Subcutaneous adipose tissue (tissue), 4 donors: Measurements from ENCODE around the gene PEX6. TPM values are rescaled to one million over a fixed set of nuclear protein-coding genes. Genes with fewer than 3 reads are reported as not detected.

ENCODE experiments used
- CTCF ChIP-seq: fragments of 450-650 bp; IDR thresholded peaks from one replicate; pipeline ENCODE4 v1.5.1; 2016; ENCODE audit warnings: low read depth, mild to moderate bottlenecking, control low read depth, antibody characterized with exemption, moderate library complexity
- total RNA-seq, 4 donors: library from RNA; depleted of rRNA; stranded (reverse); fragments of >200 nt; gene quantifications; one replicate each; pipeline ENCODE4 v1.1.0, GENCODE V29; 2016

PEX6 gene, protein sequence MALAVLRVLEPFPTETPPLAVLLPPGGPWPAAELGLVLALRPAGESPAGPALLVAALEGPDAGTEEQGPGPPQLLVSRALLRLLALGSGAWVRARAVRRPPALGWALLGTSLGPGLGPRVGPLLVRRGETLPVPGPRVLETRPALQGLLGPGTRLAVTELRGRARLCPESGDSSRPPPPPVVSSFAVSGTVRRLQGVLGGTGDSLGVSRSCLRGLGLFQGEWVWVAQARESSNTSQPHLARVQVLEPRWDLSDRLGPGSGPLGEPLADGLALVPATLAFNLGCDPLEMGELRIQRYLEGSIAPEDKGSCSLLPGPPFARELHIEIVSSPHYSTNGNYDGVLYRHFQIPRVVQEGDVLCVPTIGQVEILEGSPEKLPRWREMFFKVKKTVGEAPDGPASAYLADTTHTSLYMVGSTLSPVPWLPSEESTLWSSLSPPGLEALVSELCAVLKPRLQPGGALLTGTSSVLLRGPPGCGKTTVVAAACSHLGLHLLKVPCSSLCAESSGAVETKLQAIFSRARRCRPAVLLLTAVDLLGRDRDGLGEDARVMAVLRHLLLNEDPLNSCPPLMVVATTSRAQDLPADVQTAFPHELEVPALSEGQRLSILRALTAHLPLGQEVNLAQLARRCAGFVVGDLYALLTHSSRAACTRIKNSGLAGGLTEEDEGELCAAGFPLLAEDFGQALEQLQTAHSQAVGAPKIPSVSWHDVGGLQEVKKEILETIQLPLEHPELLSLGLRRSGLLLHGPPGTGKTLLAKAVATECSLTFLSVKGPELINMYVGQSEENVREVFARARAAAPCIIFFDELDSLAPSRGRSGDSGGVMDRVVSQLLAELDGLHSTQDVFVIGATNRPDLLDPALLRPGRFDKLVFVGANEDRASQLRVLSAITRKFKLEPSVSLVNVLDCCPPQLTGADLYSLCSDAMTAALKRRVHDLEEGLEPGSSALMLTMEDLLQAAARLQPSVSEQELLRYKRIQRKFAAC
- total RNA-seq, result 10 to 100 TPM in 3 of 4 donors, 1 to 10 TPM in 1; 6.0 to 30.9 (median 14.0) TPM

DNA sequence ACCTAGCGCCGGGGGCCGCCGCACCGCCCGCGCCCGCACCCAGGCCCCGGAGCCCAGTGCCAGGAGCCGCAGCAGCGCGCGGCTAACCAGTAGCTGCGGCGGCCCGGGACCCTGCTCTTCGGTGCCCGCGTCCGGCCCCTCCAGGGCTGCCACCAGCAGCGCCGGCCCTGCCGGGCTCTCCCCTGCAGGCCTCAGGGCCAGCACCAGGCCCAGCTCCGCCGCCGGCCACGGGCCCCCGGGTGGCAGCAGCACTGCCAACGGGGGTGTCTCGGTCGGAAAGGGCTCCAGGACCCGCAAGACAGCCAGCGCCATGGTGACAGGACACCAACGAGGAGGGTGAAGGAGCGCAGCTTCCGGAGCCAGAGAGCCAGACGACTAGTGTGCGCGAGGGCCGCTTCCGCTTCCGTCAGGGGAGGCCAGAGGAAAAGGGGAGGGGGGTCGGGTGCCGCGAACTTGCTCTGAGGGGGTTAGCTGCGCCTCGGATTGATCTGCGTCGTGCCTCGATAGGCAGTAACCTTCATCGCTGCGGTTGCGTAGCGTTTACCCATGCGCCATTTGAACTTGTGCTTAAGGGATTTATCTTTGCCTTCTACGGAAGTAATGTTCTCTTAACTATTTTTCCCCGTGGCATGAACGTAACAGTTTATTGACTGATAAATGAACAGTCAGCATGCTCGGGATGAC, at the start of gene PEX6:
Gene PEX6 (minus strand): TSS at position 343 of the 684 bp plus-strand sequence. CDS start 31 bp downstream, at position 312.
- TF ChIP-seq CTCF, result no peak

GRCh38 chr6:43026365-43026764, 47.4 kb upstream of the PEX6 start:
- no peak for TF ChIP-seq CTCF

DNA sequence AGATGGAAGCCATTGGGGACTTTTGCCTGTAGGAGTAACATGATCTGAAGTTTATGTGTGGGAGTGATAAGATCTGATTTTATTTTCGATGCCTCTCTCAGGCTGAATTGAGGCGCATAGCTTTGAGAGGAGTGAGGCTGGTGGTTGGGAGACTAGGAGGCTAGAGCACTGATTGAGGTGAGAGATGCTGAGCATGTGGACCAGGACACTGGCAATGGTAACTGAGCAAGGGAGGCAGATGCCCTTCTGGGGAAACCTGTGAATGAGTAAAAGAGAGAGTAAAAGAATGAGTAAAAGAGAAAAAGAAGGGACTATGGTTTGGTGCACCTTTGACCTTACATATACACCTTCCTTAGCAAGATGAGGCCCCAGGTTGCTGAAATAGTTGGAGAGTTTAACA, 45.5 kb upstream of the PEX6 start:
- TF ChIP-seq CTCF, result no peak

DNA sequence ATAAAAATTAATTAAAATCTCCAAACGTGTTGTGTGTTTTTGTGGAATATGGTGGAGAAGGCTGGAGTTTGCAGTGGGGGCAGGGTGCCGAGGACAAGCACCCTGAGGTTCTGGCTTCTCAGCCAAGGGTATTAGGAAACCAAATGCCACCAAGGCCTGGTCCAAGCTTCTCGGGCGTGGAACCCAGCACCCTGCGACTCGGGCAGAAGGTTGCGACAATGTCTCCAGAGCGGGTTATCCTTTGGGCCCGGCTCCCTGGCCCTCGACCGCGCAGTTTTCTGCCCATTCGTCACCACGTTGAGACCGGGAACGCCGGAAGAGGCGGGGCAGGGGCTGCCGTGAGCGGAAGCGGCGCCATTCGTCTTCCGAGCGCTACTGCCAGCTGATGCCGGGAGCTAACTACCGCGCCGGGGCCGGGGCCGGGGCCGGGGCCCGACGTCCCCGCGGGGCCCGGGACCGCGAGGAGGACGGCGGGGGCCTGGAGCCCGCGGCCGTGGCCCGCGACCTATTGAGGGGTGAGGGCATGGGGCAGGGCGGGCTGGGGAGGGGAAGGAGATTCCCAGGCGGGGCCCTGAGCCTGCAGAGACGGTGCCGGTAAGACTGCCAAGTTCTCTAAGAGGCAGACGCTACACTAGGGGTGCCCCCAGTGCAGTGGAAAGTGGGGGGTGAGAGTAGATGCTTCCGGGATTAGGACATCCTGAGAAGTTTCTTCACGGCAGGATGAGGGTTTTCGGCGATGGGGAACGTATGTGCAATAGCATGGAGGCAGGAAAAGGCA, 42.5 kb upstream of the PEX6 start, which contains the start of gene RRP36:
Gene RRP36 (plus strand): TSS at position 354 of the 778 bp plus-strand sequence. CDS start 32 bp downstream, at position 386.
- TF ChIP-seq CTCF, result no peak

- TF ChIP-seq CTCF, result no peak
Measured at GRCh38 chr6:43020847-43021246, 41.9 kb upstream of the PEX6 start.

DNA sequence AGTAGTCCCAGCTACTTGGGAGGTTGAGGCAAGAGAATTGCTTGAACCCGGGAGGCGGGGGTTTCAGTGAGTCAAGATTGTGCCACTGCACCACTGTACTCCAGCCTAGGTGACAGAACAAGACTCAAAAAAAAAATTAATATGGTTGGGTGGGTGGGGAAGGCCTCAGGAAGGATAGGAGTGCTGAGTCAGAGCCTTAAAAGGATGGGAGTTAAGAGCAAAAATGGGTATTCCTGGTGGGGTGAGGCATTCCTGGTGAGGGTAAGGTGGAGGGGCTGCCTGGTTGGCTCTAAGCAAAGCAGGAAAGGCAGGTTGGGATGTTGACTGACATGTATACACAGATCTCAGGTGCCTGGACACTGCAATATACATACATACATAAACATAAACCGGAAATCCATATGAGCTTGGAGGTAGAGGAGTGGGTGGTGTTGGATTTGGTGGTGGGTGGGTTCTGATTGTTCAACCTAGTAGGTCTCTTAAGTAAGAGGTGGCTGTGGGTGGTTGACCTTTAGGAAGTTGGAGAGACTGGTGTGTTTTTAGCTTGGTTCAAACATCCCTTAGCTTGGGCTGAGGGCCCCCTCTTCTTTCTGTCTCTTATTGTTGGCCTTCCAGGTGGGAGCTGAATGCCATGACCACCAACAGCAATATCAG, 41.2 kb upstream of the PEX6 start:
- no peak for TF ChIP-seq CTCF
